Activated CD4-positive, CD25-positive, alpha-beta regulatory T cell (primary cell): ENCODE results near the gene TBC1D22B.

Source experiments
- DNase-seq, 4 experiments: peaks; one replicate each; lab custom pipeline; 2025; lab: John Stamatoyannopoulos, UW

Gene TBC1D22B

GRCh38 chr6:37257634-37258404 lies at the start of gene TBC1D22B, which contains the start of gene TMEM217:
Gene TBC1D22B (plus strand): TSS chr6:37257772. CDS start chr6:37257918, 146 bp downstream.
Gene TMEM217 (minus strand): TSS chr6:37258144. CDS start chr6:37219030, 39,114 bp downstream.
- peak; percentile 90 to 93 (median 90) for DNase-seq

GRCh38 chr6:37207903-37208456 lies 49.6 kb upstream of the TBC1D22B start:
- DNase-seq: peak; percentile 78 to 95 (median 80)

GRCh38 chr6:37208793-37209192 lies 48.8 kb upstream of the TBC1D22B start:
- no peak for DNase-seq

- DNase-seq: no peak
These were observed 47.9 kb upstream of the TBC1D22B start for GRCh38 chr6:37209461-37210205.

- peak; percentile 24 to 64 (median 52) for DNase-seq
These were observed 47.1 kb upstream of the TBC1D22B start for GRCh38 chr6:37210313-37210968.

- DNase-seq: no peak
These were observed 45.3 kb upstream of the TBC1D22B start for GRCh38 chr6:37212268-37212667.

GRCh38 chr6:37218061-37218460 lies 39.5 kb upstream of the TBC1D22B start:
- no peak for DNase-seq

GRCh38 chr6:37218511-37218910 lies 39.1 kb upstream of the TBC1D22B start:
- no peak for DNase-seq

- DNase-seq: no peak
These were observed 35.9 kb upstream of the TBC1D22B start for GRCh38 chr6:37221585-37222124.

GRCh38 chr6:37222125-37222967 lies 35.2 kb upstream of the TBC1D22B start:
- DNase-seq: peak; percentile 26 to 49 (median 32)

GRCh38 chr6:37222992-37223391 lies 34.6 kb upstream of the TBC1D22B start:
- DNase-seq: no peak

- DNase-seq: no peak
These were observed 32.0 kb upstream of the TBC1D22B start for GRCh38 chr6:37225350-37226169.

GRCh38 chr6:37230104-37230503 lies 27.5 kb upstream of the TBC1D22B start:
- DNase-seq: no peak

GRCh38 chr6:37232430-37233017 lies 25.0 kb upstream of the TBC1D22B start:
- DNase-seq: no peak

- no peak for DNase-seq
These were observed 24.0 kb upstream of the TBC1D22B start for GRCh38 chr6:37233541-37233940.

GRCh38 chr6:37236921-37237320 lies 20.7 kb upstream of the TBC1D22B start:
- DNase-seq: no peak

- DNase-seq: no peak
These were observed 19.8 kb upstream of the TBC1D22B start for GRCh38 chr6:37237789-37238188.

- DNase-seq: no peak
These were observed 19.2 kb upstream of the TBC1D22B start for GRCh38 chr6:37238381-37238780.

- DNase-seq: no peak
These were observed 18.0 kb upstream of the TBC1D22B start for GRCh38 chr6:37239526-37239925.
